Neutrophil (primary cell): ENCODE results near the gene NTM.

ENCODE experiments used
- H3K27ac ChIP-seq: fragments of 200-600 bp; sonication (generic); 2 replicates; pipeline ENCODE4 v1.5.1; 2016; ENCODE audit warnings: mild to moderate bottlenecking, moderate library complexity
- H3K27me3 ChIP-seq: fragments of 200-600 bp; sonication (generic); 2 replicates; pipeline ENCODE4 v1.6.0; 2016; ENCODE audit warnings: mild to moderate bottlenecking
- H3K36me3 ChIP-seq: fragments of 200-600 bp; sonication (generic); 2 replicates; pipeline ENCODE4 v1.5.1; 2017
- H3K4me1 ChIP-seq, 2 experiments: fragments of 200-600 bp in 1 of 2; sonication (generic) in 1 of 2; 1 replicate in 1 of 2; 2 replicates in 1 of 2; pipeline versions ENCODE4 v1.5.1 to v1.6.1; 2013 to 2016; ENCODE audit warnings: low read depth in 1 of 2, low read length in 1 of 2, mild to moderate bottlenecking in 1 of 2, moderate library complexity in 1 of 2; ENCODE audit not compliant: control insufficient read depth in 1 of 2, insufficient read depth in 1 of 2
- H3K4me3 ChIP-seq, 2 experiments: fragments of 200-600 bp in 1 of 2; sonication (generic) in 1 of 2; 1 replicate in 1 of 2; 2 replicates in 1 of 2; pipeline ENCODE4 v1.5.1; 2013 to 2016; ENCODE audit warnings: low read depth in 1 of 2, low read length in 1 of 2, mild to moderate bottlenecking in 1 of 2, moderate library complexity in 1 of 2
- H3K9me3 ChIP-seq: fragments of 200-600 bp; sonication (generic); 2 replicates; pipeline ENCODE4 v1.5.1; 2016
- TF ChIP-seq, protein P1 (sequence below): fragments of 200-600 bp; sonication (generic); IDR thresholded peaks from 2 replicates; pipeline ENCODE4 v1.5.1; 2016; ENCODE audit warnings: antibody characterized with exemption

Gene NTM

GRCh38 chr11:132301900-132302299, 931.5 kb downstream of the NTM start:
- no peak overlapping the region for H3K4me3 ChIP-seq
- H3K36me3 ChIP-seq, result no peaks in the 10 kb centered on the region
- TF ChIP-seq, protein P1, sequence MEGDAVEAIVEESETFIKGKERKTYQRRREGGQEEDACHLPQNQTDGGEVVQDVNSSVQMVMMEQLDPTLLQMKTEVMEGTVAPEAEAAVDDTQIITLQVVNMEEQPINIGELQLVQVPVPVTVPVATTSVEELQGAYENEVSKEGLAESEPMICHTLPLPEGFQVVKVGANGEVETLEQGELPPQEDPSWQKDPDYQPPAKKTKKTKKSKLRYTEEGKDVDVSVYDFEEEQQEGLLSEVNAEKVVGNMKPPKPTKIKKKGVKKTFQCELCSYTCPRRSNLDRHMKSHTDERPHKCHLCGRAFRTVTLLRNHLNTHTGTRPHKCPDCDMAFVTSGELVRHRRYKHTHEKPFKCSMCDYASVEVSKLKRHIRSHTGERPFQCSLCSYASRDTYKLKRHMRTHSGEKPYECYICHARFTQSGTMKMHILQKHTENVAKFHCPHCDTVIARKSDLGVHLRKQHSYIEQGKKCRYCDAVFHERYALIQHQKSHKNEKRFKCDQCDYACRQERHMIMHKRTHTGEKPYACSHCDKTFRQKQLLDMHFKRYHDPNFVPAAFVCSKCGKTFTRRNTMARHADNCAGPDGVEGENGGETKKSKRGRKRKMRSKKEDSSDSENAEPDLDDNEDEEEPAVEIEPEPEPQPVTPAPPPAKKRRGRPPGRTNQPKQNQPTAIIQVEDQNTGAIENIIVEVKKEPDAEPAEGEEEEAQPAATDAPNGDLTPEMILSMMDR, result no peak

GRCh38 chr11:132307309-132308020, 937.0 kb downstream of the NTM start:
- Histone ChIP-seq H3K27ac (no peak overlapping the region), H3K4me1 (no peaks in the 10 kb centered on the region), H3K9me3 (no peaks in the 10 kb centered on the region), H3K27me3 (no peaks in the 10 kb centered on the region), H3K36me3 (no peaks in the 10 kb centered on the region), H3K4me3 (no peak overlapping the region)
- TF ChIP-seq, protein P1, result no peak

More at GRCh38 chr11:132301900-132302299, 931.5 kb downstream of the NTM start:
- Histone ChIP-seq H3K27me3 (no peaks in the 10 kb centered on the region), H3K4me1 (no peaks in the 10 kb centered on the region), H3K9me3 (no peaks in the 10 kb centered on the region), H3K27ac (no peak overlapping the region)

- no peaks in the 10 kb centered on the region for H3K4me1 ChIP-seq
- no peak overlapping the region for H3K27ac ChIP-seq
- TF ChIP-seq, protein P1, result no peak
- H3K36me3 ChIP-seq, result no peaks in the 10 kb centered on the region
- H3K4me3 ChIP-seq, result no peak overlapping the region
- H3K9me3 ChIP-seq, result no peaks in the 10 kb centered on the region
- H3K27me3 ChIP-seq, result no peaks in the 10 kb centered on the region
Observed at GRCh38 chr11:132310390-132311375, 940.3 kb downstream of the NTM start.

- Histone ChIP-seq H3K27me3 (no peaks in the 10 kb centered on the region), H3K36me3 (no peaks in the 10 kb centered on the region), H3K9me3 (no peaks in the 10 kb centered on the region), H3K4me1 (no peaks in the 10 kb centered on the region), H3K4me3 (no peak overlapping the region), H3K27ac (no peak overlapping the region)
- TF ChIP-seq, protein P1, result no peak
Observed at GRCh38 chr11:132311703-132312102, 941.3 kb downstream of the NTM start.

DNA sequence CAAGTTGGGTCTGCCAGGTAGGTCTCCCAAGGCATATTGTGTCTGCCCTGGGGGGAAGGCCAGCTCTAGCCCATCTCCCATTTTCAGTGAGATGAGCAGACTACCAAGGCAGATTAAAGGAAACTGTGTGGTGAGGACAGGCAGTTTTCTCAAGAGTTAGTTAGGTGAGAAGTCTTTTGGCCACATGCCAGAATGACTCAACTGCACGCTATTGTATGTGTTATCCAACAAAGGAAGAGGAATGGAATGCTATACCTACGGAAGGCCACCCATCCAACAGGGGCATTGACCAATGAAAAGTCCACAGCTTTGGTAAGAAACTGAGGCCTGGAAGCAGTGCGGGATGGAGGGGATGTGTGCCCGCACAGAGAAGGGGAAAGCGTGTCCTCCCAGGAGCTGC, 941.7 kb downstream of the NTM start:
- no peaks in the 10 kb centered on the region for H3K27me3 ChIP-seq
- TF ChIP-seq, protein P1, result no peak
- no peaks in the 10 kb centered on the region for H3K4me1 ChIP-seq
- H3K27ac ChIP-seq, result no peak overlapping the region
- H3K4me3 ChIP-seq, result no peak overlapping the region
- H3K9me3 ChIP-seq, result no peaks in the 10 kb centered on the region
- no peaks in the 10 kb centered on the region for H3K36me3 ChIP-seq
